Measurements from ENCODE around the gene E2F6. TPM values are rescaled to one million over a fixed set of nuclear protein-coding genes. Genes with fewer than 3 reads are reported as not detected.
A peak's percentile ranks its signal among the peaks of the same experiment; 100 is the strongest.

Gene E2F6
- total RNA-seq, 1 experiment from 2014 or later, result 25.6 TPM

DNA sequence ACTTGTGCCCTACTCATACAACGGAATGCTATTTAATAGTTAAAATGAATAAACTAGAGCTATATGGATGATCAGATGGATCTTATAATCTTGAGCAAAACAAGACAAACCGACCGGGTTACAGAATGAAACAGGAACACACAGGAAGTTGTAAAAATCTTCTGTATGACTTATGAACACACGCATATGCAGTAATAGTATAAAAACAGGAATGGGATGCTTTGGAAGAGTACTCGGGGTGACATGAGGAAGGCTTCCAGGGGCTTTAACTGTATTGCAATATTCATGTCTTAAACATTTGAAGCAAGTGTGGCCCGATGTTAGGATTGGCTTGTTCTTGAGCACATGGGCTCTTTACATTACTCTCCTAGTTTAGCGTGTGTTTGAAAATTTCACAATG lies 14.9 kb upstream of the E2F6 start:
- peaks cover 45% of the 10 kb centered on the region for H3K27me3 Mint-ChIP-seq (ENCODE audit: unreplicated experiment)
- H3K4me1 Mint-ChIP-seq (ENCODE audit: low read depth, unreplicated experiment), result peaks cover 10% of the 10 kb centered on the region
- DNase-seq, result no peak
- H3K4me3 Mint-ChIP-seq (ENCODE audit: low read depth, unreplicated experiment), result no peak overlapping the region
- TF ChIP-seq, protein P1, sequence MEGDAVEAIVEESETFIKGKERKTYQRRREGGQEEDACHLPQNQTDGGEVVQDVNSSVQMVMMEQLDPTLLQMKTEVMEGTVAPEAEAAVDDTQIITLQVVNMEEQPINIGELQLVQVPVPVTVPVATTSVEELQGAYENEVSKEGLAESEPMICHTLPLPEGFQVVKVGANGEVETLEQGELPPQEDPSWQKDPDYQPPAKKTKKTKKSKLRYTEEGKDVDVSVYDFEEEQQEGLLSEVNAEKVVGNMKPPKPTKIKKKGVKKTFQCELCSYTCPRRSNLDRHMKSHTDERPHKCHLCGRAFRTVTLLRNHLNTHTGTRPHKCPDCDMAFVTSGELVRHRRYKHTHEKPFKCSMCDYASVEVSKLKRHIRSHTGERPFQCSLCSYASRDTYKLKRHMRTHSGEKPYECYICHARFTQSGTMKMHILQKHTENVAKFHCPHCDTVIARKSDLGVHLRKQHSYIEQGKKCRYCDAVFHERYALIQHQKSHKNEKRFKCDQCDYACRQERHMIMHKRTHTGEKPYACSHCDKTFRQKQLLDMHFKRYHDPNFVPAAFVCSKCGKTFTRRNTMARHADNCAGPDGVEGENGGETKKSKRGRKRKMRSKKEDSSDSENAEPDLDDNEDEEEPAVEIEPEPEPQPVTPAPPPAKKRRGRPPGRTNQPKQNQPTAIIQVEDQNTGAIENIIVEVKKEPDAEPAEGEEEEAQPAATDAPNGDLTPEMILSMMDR (IDR thresholded peaks at IDR 0.05; ENCODE audit: unreplicated experiment), result no peak
- peaks cover 6% of the 10 kb centered on the region for H3K36me3 Mint-ChIP-seq (ENCODE audit: insufficient read depth, unreplicated experiment)
- BruUV-seq (replicated peaks), result no TSS peak
- intact Hi-C loops (cut with micrococcal nuclease; ENCODE audit: unreplicated experiment), result no loop called here
- CTCF ChIA-PET, result interaction anchor here (0.8 to 1.1 kb wide), 3 partner anchors 101 to 105 kb away, joined by 3 to 4 read pairs (median 3); no protein-coding TSS in a partner anchor
- no peak overlapping the region for H3K27ac Mint-ChIP-seq (ENCODE audit: unreplicated experiment)
- no peaks in the 10 kb centered on the region for H3K9me3 Mint-ChIP-seq (ENCODE audit: low read depth, unreplicated experiment)

DNA sequence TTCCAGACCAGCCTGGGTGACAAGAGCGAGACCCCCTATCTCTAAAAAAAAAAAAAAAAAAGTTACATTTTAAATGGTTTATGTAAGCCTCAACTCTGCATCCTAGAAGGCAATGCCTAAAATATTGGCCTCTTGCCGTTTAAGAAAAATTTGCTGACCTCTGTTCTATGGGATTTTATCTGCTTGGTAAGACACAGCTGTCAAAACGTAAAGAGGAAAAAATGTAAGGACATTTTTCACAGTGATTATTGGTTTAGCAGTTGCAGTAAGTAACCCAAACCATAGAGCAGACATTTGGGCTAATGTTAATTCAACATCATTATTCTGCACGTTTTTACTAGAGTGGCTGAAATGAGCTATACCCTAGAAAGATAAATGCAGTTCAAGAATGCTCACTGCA lies 14.4 kb upstream of the E2F6 start:
- H3K4me1 Mint-ChIP-seq (ENCODE audit: low read depth, unreplicated experiment), result peaks cover 10% of the 10 kb centered on the region
- TF ChIP-seq, protein P1 (IDR thresholded peaks at IDR 0.05; ENCODE audit: unreplicated experiment), result no peak
- H3K4me3 Mint-ChIP-seq (ENCODE audit: low read depth, unreplicated experiment), result no peak overlapping the region
- no peaks in the 10 kb centered on the region for H3K9me3 Mint-ChIP-seq (ENCODE audit: low read depth, unreplicated experiment)
- BruUV-seq (replicated peaks), result no TSS peak
- no peak for DNase-seq
- H3K36me3 Mint-ChIP-seq (ENCODE audit: insufficient read depth, unreplicated experiment), result peaks cover 6% of the 10 kb centered on the region
- H3K27me3 Mint-ChIP-seq (ENCODE audit: unreplicated experiment), result peaks cover 45% of the 10 kb centered on the region
- CTCF ChIA-PET, result interaction anchor here (0.8 to 1.1 kb wide), 3 partner anchors 102 to 105 kb away, joined by 3 to 4 read pairs (median 3); no protein-coding TSS in a partner anchor
- H3K27ac Mint-ChIP-seq (ENCODE audit: unreplicated experiment), result no peak overlapping the region
- intact Hi-C loops (cut with micrococcal nuclease; ENCODE audit: unreplicated experiment), result no loop called here

DNA sequence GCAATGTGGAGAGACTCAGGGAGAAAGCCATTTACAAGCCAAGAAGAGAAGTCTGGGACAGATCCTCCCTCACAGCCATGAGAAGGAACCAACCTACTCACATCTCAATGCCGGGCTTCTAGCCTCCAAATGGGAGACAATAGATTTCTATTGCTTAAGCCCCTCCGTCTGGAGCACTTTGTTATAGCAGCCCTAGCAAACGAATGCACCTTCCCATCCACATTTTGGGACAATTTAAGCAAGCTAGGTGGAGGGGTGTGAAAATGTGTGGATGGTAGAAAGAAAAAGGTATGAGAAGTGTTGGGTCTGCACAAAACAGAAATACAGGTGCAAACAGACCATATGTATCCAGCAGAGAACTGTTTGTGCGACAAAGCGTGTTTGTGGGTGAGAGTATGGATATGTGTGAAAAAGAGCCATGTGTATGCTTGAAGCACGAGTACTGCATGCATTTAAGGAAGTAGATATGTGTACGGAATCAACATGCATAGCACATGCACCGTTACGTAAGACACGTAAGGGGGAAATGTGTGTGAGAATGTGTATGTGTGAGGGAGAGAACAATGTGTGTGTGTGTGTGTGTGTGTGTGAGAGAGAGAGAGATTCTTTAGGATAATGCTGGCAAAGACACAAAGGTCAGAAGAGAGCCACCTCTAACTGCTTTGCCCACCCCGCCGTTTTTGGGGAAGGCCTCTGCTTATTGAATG lies 13.1 kb upstream of the E2F6 start:
- intact Hi-C loops (cut with micrococcal nuclease; ENCODE audit: unreplicated experiment), result loop anchor here (1.0 kb wide), 2 partner anchors 105 to 203 kb away; no protein-coding TSS in a partner anchor
- TF ChIP-seq, protein P1 (IDR thresholded peaks at IDR 0.05; ENCODE audit: unreplicated experiment), result no peak
- no peak for DNase-seq
- Mint-ChIP-seq H3K4me1 (ENCODE audit: low read depth, unreplicated experiment) (peaks cover 10% of the 10 kb centered on the region), H3K9me3 (ENCODE audit: low read depth, unreplicated experiment) (no peaks in the 10 kb centered on the region), H3K27ac (ENCODE audit: unreplicated experiment) (no peak overlapping the region), H3K4me3 (ENCODE audit: low read depth, unreplicated experiment) (no peak overlapping the region), H3K36me3 (ENCODE audit: insufficient read depth, unreplicated experiment) (peaks cover 6% of the 10 kb centered on the region), H3K27me3 (ENCODE audit: unreplicated experiment) (peaks cover 45% of the 10 kb centered on the region)
- no TSS peak for BruUV-seq (replicated peaks)
- CTCF ChIA-PET, result interaction anchor here (2.6 to 3.1 kb wide), 2 partner anchors 103 to 105 kb away, joined by 23 to 32 read pairs; no protein-coding TSS in a partner anchor

DNA sequence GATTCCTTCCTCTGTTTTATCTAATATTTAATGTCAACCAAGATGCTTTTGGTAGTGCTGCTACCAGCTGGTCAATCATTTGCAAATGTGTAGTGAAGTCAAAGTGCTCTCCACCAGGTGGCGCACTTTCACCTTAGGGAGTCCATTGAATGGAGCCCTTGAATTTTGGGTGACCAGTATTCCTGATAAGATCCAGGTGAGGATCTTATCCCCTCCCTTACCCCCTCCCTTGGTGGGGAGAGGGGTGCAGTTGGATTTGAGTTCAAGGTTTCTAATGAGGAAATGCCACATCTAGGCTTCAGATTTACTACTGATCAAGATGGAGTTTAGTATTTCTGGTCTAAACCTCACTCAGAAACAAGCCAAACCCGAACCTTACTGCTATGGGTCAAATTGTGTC lies 12.0 kb upstream of the E2F6 start:
- H3K27ac Mint-ChIP-seq (ENCODE audit: unreplicated experiment), result no peak overlapping the region
- BruUV-seq (replicated peaks), result no TSS peak
- H3K4me3 Mint-ChIP-seq (ENCODE audit: low read depth, unreplicated experiment), result no peak overlapping the region
- intact Hi-C loops (cut with micrococcal nuclease; ENCODE audit: unreplicated experiment), result loop anchor here (1.0 kb wide), 2 partner anchors 106 to 204 kb away; no protein-coding TSS in a partner anchor
- H3K36me3 Mint-ChIP-seq (ENCODE audit: insufficient read depth, unreplicated experiment), result peaks cover 1% of the 10 kb centered on the region
- no peaks in the 10 kb centered on the region for H3K9me3 Mint-ChIP-seq (ENCODE audit: low read depth, unreplicated experiment)
- DNase-seq, result peak; percentile 88
- CTCF ChIA-PET, result interaction anchor here (0.6 to 3.1 kb wide), 5 partner anchors 12 to 345 kb away, joined by 3 to 32 read pairs (median 3); partner anchors contain the start of gene E2F6
- TF ChIP-seq, protein P1 (IDR thresholded peaks at IDR 0.05; ENCODE audit: unreplicated experiment), result peak; percentile 64
- H3K27me3 Mint-ChIP-seq (ENCODE audit: unreplicated experiment), result peaks cover 34% of the 10 kb centered on the region
- H3K4me1 Mint-ChIP-seq (ENCODE audit: low read depth, unreplicated experiment), result peaks cover 3% of the 10 kb centered on the region

Measured in Calu3 (cell line).